ENCODE results near the gene KRTAP5-6.
"Not testable (repeated sequence)": the region's sequence is repeated elsewhere in the genome, so short reads cannot be mapped to it uniquely, and the experiment has no call there.

The KRTAP5-6 gene

GRCh38 chr11:1662699-1663283 lies 34.2 kb upstream of the KRTAP5-6 start:
- not testable (repeated sequence) for DNase-seq

- DNase-seq, result no peak
These were observed 31.7 kb upstream of the KRTAP5-6 start for GRCh38 chr11:1665313-1665712.

- no peak for DNase-seq
These were observed 29.7 kb upstream of the KRTAP5-6 start for GRCh38 chr11:1667121-1667850.

GRCh38 chr11:1667906-1668305 lies 29.1 kb upstream of the KRTAP5-6 start:
- DNase-seq, result no peak

GRCh38 chr11:1668911-1669473 lies 28.0 kb upstream of the KRTAP5-6 start:
- DNase-seq, result no peak

- DNase-seq, result no peak
These were observed 27.3 kb upstream of the KRTAP5-6 start for GRCh38 chr11:1669546-1670218.

- DNase-seq, result not testable (repeated sequence)
These were observed 26.5 kb upstream of the KRTAP5-6 start for GRCh38 chr11:1670457-1670856.

- no peak for DNase-seq
These were observed 26.1 kb upstream of the KRTAP5-6 start for GRCh38 chr11:1670905-1671371.

- no peak for DNase-seq
These were observed 25.3 kb upstream of the KRTAP5-6 start for GRCh38 chr11:1671658-1672057.

GRCh38 chr11:1672613-1673350 lies 24.2 kb upstream of the KRTAP5-6 start:
- DNase-seq, result no peak

GRCh38 chr11:1673446-1674172 lies 23.4 kb upstream of the KRTAP5-6 start:
- DNase-seq, result no peak

- no peak for DNase-seq
These were observed 22.5 kb upstream of the KRTAP5-6 start for GRCh38 chr11:1674173-1675131.

GRCh38 chr11:1675536-1676228 lies 21.3 kb upstream of the KRTAP5-6 start:
- no peak for DNase-seq

GRCh38 chr11:1676229-1676740 lies 20.7 kb upstream of the KRTAP5-6 start:
- DNase-seq, result no peak

- DNase-seq, result no peak
These were observed 17.1 kb upstream of the KRTAP5-6 start for GRCh38 chr11:1679881-1680280.

GRCh38 chr11:1682225-1682905 lies 14.6 kb upstream of the KRTAP5-6 start:
- DNase-seq, result no peak

- not testable (repeated sequence) for DNase-seq
These were observed 13.8 kb upstream of the KRTAP5-6 start for GRCh38 chr11:1683216-1683615.

- DNase-seq, result not testable (repeated sequence)
These were observed 13.0 kb upstream of the KRTAP5-6 start for GRCh38 chr11:1683904-1684572.
